ENCODE data around the gene GPR3.

The GPR3 gene

DNA sequence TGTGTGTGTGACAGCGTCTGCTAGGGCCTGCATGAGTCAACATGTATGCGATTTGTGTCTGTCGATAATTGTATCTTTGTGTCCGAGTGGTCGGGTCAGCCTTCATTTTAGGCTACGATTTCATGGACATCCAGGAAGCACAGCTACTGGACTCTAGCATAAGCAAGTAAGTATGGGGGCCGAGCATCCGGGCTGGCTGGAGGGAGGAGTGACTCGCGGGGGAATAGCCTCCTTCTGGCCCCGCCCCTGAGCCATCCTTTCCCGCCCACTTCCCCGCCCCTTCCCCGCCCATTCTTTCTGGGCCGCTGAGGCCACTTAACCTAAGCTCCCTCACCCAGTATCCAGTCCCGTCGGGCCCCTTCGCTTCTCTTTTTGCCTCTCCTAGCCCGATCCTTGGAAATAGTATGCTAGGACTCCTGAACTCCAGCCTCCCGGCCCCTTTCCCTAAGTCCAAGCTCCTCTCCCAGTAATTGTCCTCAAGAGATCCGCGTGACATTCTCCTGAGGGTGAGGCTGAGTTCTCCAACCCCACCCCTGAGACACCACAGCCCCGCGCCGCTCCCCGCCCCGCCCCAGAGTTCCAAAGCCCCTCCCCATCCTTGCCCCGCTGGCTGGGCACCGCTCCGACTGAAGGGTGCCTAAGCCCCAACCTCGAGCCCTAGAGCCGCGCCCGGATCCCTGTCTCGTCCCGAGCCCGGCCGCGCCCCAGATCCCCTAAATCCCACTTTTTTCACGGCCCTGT lies 26.9 kb upstream of the GPR3 start:
- no peaks in the 10 kb centered on the region for H3K9me3 ChIP-seq (ENCODE audit: control insufficient read depth, insufficient read depth, low read length)
- no peaks in the 10 kb centered on the region for H3K36me3 ChIP-seq (ENCODE audit: insufficient read depth, low read length)
- H3K9ac ChIP-seq (ENCODE audit: low read depth, low read length): peak overlapping the region; percentile 67; the same call in 1 of the 2 replicates
- peaks cover 16% of the 10 kb centered on the region for H3K4me1 ChIP-seq (ENCODE audit: insufficient read depth, low read length)

GRCh38 chr1:27366113-27366410 lies 26.4 kb upstream of the GPR3 start:
- peaks cover 16% of the 10 kb centered on the region for H3K4me1 ChIP-seq (ENCODE audit: insufficient read depth, low read length)
- H3K9ac ChIP-seq (ENCODE audit: low read depth, low read length): peak overlapping the region; percentile 67
- no peaks in the 10 kb centered on the region for H3K36me3 ChIP-seq (ENCODE audit: insufficient read depth, low read length)
- H3K9me3 ChIP-seq (ENCODE audit: control insufficient read depth, insufficient read depth, low read length): no peaks in the 10 kb centered on the region

- Histone ChIP-seq H3K9me3 (ENCODE audit: control insufficient read depth, insufficient read depth, low read length) (no peaks in the 10 kb centered on the region), H3K4me1 (ENCODE audit: insufficient read depth, low read length) (peaks cover 16% of the 10 kb centered on the region), H3K9ac (ENCODE audit: low read depth, low read length) (peak within 1 kb of the TSS; percentile 67), H3K36me3 (ENCODE audit: insufficient read depth, low read length) (no peaks in the 10 kb centered on the region)
These were observed 25.8 kb upstream of the GPR3 start, which contains the start of gene MAP3K6 for GRCh38 chr1:27366411-27367159. TSS of gene MAP3K6 (minus strand) at chr1:27366961. CDS start at chr1:27366597, 364 bp downstream.

- peaks cover 16% of the 10 kb centered on the region for H3K4me1 ChIP-seq (ENCODE audit: insufficient read depth, low read length)
- no peaks in the 10 kb centered on the region for H3K9me3 ChIP-seq (ENCODE audit: control insufficient read depth, insufficient read depth, low read length)
- H3K9ac ChIP-seq (ENCODE audit: low read depth, low read length): peak overlapping the region; percentile 67
- H3K36me3 ChIP-seq (ENCODE audit: insufficient read depth, low read length): no peaks in the 10 kb centered on the region
These were observed 25.2 kb upstream of the GPR3 start for GRCh38 chr1:27367160-27367650.

GRCh38 chr1:27368869-27369582 lies 23.4 kb upstream of the GPR3 start:
- H3K4me1 ChIP-seq (ENCODE audit: insufficient read depth, low read length): peaks cover 16% of the 10 kb centered on the region
- no peak overlapping the region for H3K9ac ChIP-seq (ENCODE audit: low read depth, low read length)
- no peaks in the 10 kb centered on the region for H3K36me3 ChIP-seq (ENCODE audit: insufficient read depth, low read length)
- no peaks in the 10 kb centered on the region for H3K9me3 ChIP-seq (ENCODE audit: control insufficient read depth, insufficient read depth, low read length)

GRCh38 chr1:27372022-27372807 lies 20.2 kb upstream of the GPR3 start:
- H3K9me3 ChIP-seq (ENCODE audit: control insufficient read depth, insufficient read depth, low read length): no peaks in the 10 kb centered on the region
- H3K36me3 ChIP-seq (ENCODE audit: insufficient read depth, low read length): no peaks in the 10 kb centered on the region
- H3K4me1 ChIP-seq (ENCODE audit: insufficient read depth, low read length): peaks cover 3% of the 10 kb centered on the region; the same call in 1 of the 2 replicates
- H3K9ac ChIP-seq (ENCODE audit: low read depth, low read length): no peak overlapping the region

DNA sequence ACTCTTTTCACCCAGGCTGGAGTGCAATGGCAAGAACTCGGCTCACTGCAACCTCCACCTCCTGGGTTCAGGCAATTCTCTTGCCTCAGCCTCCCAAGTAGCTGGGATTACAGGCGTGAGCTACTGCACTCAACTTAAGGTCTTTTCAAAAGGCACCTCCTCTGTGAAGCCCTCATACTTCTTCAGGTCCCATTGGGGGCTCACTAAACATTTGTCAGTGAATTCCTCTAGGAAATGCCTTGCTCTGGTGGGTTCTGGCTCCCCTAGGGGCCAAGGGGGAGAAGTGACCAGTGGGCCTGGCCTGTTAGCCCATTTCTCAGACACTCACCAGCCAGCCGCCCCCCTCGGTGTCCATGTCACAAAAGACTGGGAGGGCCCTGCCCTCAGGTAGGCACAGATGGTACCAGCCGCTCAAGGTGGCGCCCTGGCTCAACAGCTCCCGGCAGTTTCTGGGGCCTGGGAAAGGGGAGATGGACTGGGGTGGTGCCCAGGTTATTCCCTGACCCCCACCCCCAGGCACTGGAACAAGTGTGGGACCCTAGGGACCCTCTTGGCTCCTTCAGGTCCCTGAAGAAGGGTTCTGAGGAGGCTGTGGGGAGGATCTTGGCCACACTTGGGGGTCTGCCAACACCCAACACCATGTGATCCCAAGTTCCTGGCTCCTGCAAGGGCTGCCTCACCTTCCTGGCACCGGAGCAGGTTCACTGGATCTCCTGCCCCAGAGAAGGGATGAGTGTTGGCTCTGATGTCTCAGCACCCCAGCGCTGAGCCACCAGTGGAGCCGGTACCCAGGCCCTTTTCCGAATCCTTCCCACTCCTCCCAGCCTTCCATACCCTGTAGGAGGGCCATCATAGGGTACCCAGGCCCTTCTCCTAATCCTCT lies 19.4 kb upstream of the GPR3 start:
- H3K9me3 ChIP-seq (ENCODE audit: control insufficient read depth, insufficient read depth, low read length): no peaks in the 10 kb centered on the region
- no peaks in the 10 kb centered on the region; the same call in 1 of the 2 replicates for H3K4me1 ChIP-seq (ENCODE audit: insufficient read depth, low read length)
- no peaks in the 10 kb centered on the region for H3K36me3 ChIP-seq (ENCODE audit: insufficient read depth, low read length)
- no peak overlapping the region for H3K9ac ChIP-seq (ENCODE audit: low read depth, low read length)

GRCh38 chr1:27374362-27375086 lies 17.9 kb upstream of the GPR3 start, which contains the start of gene FCN3:
TSS of gene FCN3 (minus strand) at chr1:27374824. CDS start at chr1:27374818, 6 bp downstream.
- Histone ChIP-seq H3K4me1 (ENCODE audit: insufficient read depth, low read length) (no peaks in the 10 kb centered on the region; the same call in 1 of the 2 replicates), H3K9me3 (ENCODE audit: control insufficient read depth, insufficient read depth, low read length) (no peaks in the 10 kb centered on the region), H3K36me3 (ENCODE audit: insufficient read depth, low read length) (no peaks in the 10 kb centered on the region), H3K9ac (ENCODE audit: low read depth, low read length) (no peak within 1 kb of the TSS)

DNA sequence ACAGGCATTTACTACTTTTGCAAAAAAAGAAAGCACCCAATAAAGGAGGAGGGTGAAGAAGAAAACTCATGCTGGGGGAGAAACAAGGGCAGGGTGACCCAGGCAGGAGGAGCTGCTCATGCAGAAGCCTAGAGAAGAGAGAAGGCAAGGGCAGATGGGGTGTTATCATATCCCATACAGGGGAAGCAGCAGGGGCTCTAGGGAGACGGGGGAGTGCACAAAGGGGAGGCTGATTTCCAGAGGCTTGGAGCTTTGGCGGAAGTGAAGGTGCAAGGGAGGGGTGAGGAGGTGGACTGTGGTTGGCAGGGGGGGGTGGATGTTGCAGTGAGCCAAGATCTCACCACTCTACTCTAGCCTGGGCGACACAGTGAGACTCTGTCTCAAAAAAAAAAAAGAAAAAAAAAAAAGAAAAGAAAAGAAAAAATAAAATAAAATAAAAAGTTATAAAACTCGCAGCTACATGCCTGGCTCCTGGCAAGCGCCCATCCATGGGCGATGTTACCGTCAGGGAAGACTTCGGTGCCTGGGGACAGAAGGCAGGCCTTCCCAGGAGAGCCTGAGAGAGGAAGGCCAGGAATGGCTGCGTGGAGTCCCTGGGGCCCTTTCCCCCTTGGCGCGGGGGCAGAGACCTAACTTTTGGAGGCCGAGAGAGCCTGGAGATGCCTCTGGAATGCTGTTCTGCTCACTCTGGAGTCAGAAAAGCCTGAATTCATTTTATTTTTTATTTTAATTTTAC lies 14.5 kb upstream of the GPR3 start:
- no peak overlapping the region for H3K9ac ChIP-seq (ENCODE audit: low read depth, low read length)
- no peaks in the 10 kb centered on the region for H3K9me3 ChIP-seq (ENCODE audit: control insufficient read depth, insufficient read depth, low read length)
- no peaks in the 10 kb centered on the region for H3K36me3 ChIP-seq (ENCODE audit: insufficient read depth, low read length)
- H3K4me1 ChIP-seq (ENCODE audit: insufficient read depth, low read length): no peaks in the 10 kb centered on the region

GRCh38 chr1:27379564-27380122 lies 12.8 kb upstream of the GPR3 start:
- Histone ChIP-seq H3K9me3 (ENCODE audit: control insufficient read depth, insufficient read depth, low read length) (no peaks in the 10 kb centered on the region), H3K4me1 (ENCODE audit: insufficient read depth, low read length) (no peaks in the 10 kb centered on the region), H3K9ac (ENCODE audit: low read depth, low read length) (no peak overlapping the region), H3K36me3 (ENCODE audit: insufficient read depth, low read length) (no peaks in the 10 kb centered on the region)

- H3K36me3 ChIP-seq (ENCODE audit: insufficient read depth, low read length): no peaks in the 10 kb centered on the region
- no peak overlapping the region for H3K9ac ChIP-seq (ENCODE audit: low read depth, low read length)
These were observed 12.2 kb upstream of the GPR3 start for GRCh38 chr1:27380224-27380623.

More at GRCh38 chr1:27380224-27380623, 12.2 kb upstream of the GPR3 start:
- H3K9me3 ChIP-seq (ENCODE audit: control insufficient read depth, insufficient read depth, low read length): no peaks in the 10 kb centered on the region
- no peaks in the 10 kb centered on the region for H3K4me1 ChIP-seq (ENCODE audit: insufficient read depth, low read length)
